Smooth muscle cell (in vitro differentiated cells): ENCODE measurements around the gene CELF2. TPM values are rescaled to one million over a fixed set of nuclear protein-coding genes. Genes with fewer than 3 reads are reported as not detected.
A peak's percentile ranks its signal among the peaks of the same experiment; 100 is the strongest.

ENCODE experiments used
- DNase-seq: peaks from one replicate; lab custom pipeline; 2025; ENCODE audit not compliant: unreplicated experiment; lab: John Stamatoyannopoulos, UW
- H2AFZ ChIP-seq: fragments of 200-600 bp; sonication (generic); 2 replicates; pipeline ENCODE4 v1.6.0; 2016; ENCODE audit warnings: antibody characterized with exemption, low read depth, mild to moderate bottlenecking
- H3F3A ChIP-seq: fragments of 200-600 bp; sonication (generic); 2 replicates; pipeline ENCODE4 v1.6.0; 2017; ENCODE audit warnings: antibody characterized with exemption, low read depth
- H3K27ac ChIP-seq: fragments of 200-600 bp; sonication (generic); 2 replicates; pipeline ENCODE4 v1.5.1; 2016; ENCODE audit warnings: low read depth, mild to moderate bottlenecking
- H3K27me3 ChIP-seq: fragments of 200-600 bp; sonication (generic); 2 replicates; pipeline ENCODE4 v1.6.1; 2016; ENCODE audit warnings: low read depth, mild to moderate bottlenecking
- H3K36me3 ChIP-seq: fragments of 200-600 bp; sonication (generic); 2 replicates; pipeline ENCODE4 v1.5.1; 2016; ENCODE audit warnings: low read depth
- H3K4me1 ChIP-seq: fragments of 200-600 bp; sonication (generic); 2 replicates; pipeline ENCODE4 v1.5.1; 2016; ENCODE audit warnings: low read depth
- H3K4me2 ChIP-seq: fragments of 200-600 bp; sonication (generic); 2 replicates; pipeline ENCODE4 v1.6.0; 2016; ENCODE audit warnings: mild to moderate bottlenecking
- H3K4me3 ChIP-seq: fragments of 200-600 bp; sonication (generic); 2 replicates; pipeline ENCODE4 v1.5.1; 2016; ENCODE audit warnings: mild to moderate bottlenecking
- H3K79me2 ChIP-seq: fragments of 200-600 bp; sonication (generic); 2 replicates; pipeline ENCODE4 v1.6.0; 2016; ENCODE audit warnings: low read depth, mild to moderate bottlenecking
- H3K9ac ChIP-seq: fragments of 200-600 bp; sonication (generic); 2 replicates; pipeline ENCODE4 v1.6.0; 2016; ENCODE audit warnings: low read depth
- H3K9me3 ChIP-seq: fragments of 200-600 bp; sonication (generic); replicated peaks from 2 replicates; pipeline ENCODE4 v1.5.1; 2016; ENCODE audit warnings: low read depth
- H4K20me1 ChIP-seq: fragments of 200-600 bp; sonication (generic); 2 replicates; pipeline ENCODE4 v1.6.0; 2016; ENCODE audit warnings: low read depth
- CTCF ChIP-seq: fragments of 200-600 bp; sonication (generic); IDR thresholded peaks from 2 replicates; pipeline ENCODE4 v1.5.1; 2017; ENCODE audit warnings: borderline replicate concordance, mild to moderate bottlenecking, antibody characterized with exemption; ENCODE audit not compliant: insufficient read depth, poor library complexity, severe bottlenecking
- WGBS: methylation state at CpG from one replicate; pipeline ENCODE4 v1.1.7; 2016; ENCODE audit warnings: low lambda C conversion rate; 5-methylcytosine and 5-hydroxymethylcytosine counted together
- polyA plus RNA-seq: library from polyadenylated mRNA; unstranded; fragments of >200 nt; fragmentation: Nextera tagmentation; extraction: Ambion mirVana; gene quantifications from 2 replicates; pipeline ENCODE4 v1.2.1, GENCODE V29; 2016
- total RNA-seq: library from RNA; depleted of rRNA; stranded (reverse); fragments of >200 nt; gene quantifications from 2 replicates; pipeline ENCODE4 v1.2.3, GENCODE V29; 2014

CELF2 gene
- total and polyA plus RNA-seq, 2 experiments from 2014 or later = 3.0 to 4.7 TPM

- Histone ChIP-seq H3K9ac (peak overlapping the region; percentile 27), H3K4me3 (no peak overlapping the region), H3K27ac (peak overlapping the region; percentile 21), H3K9me3 (no peaks in the 10 kb centered on the region), H3K4me1 (no peaks in the 10 kb centered on the region), H3K4me2 (no peak overlapping the region), H2AFZ (no peak overlapping the region), H3K27me3 (no peaks in the 10 kb centered on the region), H3F3A (no peaks in the 10 kb centered on the region), H3K36me3 (no peaks in the 10 kb centered on the region), H3K79me2 (no peaks in the 10 kb centered on the region), H4K20me1 (no peaks in the 10 kb centered on the region)
- 74% methylated on average over 12 of the region's 12 CpGs for WGBS
- DNase-seq = no peak
- no peak for TF ChIP-seq CTCF
These were observed 226.0 kb downstream of the CELF2 start for GRCh38 chr10:11243425-11244222.

DNA sequence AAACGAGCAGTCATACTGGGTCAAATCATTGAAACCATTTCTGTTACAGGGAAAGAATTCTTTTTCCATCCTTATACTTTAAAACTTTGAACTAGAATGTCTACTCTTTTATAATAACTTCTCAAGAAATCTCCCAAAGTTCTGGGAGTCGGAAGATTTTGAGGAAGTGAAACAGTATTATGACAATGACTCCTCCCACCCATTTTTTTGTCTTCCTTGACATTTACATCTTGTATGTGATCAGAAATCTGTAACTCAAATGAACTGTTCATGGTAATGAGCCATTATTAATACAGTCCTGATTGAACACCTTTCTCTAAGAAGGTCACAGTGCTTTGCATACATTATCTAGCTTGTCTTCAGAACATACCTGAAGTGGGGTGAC, 227.4 kb downstream of the CELF2 start:
- no peak overlapping the region for H2AFZ ChIP-seq
- H3K4me2 ChIP-seq = no peak overlapping the region
- peaks cover 9% of the 10 kb centered on the region for H3K4me1 ChIP-seq
- WGBS = 76% methylated on average over 2 of the region's 2 CpGs
- H3K36me3 ChIP-seq = no peaks in the 10 kb centered on the region
- H3K79me2 ChIP-seq = no peaks in the 10 kb centered on the region
- no peak overlapping the region for H3K4me3 ChIP-seq
- TF ChIP-seq CTCF = no peak
- H3K9me3 ChIP-seq = no peaks in the 10 kb centered on the region
- no peaks in the 10 kb centered on the region for H3F3A ChIP-seq
- no peaks in the 10 kb centered on the region for H3K27me3 ChIP-seq
- H4K20me1 ChIP-seq = no peaks in the 10 kb centered on the region
- no peak for DNase-seq
- no peak overlapping the region for H3K9ac ChIP-seq
- H3K27ac ChIP-seq = no peak overlapping the region

DNA sequence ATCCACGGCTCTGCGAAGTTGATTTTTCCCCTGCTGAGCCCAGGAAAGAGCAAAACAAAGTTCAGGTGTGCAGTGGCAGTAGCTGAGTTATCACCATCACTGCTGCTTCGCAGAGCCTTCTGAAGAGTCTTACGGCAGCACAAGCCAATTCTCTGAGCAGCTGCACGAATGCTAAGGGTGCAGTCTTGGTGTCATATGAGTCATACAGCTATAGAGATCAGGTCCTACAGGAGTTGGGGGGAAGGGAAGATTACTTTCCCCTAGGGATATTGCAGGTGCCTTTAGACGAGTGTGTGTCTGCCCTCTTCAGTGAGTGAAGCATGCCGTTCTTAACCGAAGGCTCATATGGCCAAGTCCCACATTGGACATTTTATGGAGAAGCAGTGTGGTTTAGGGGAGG, 227.8 kb downstream of the CELF2 start:
- Histone ChIP-seq H4K20me1 (no peaks in the 10 kb centered on the region), H3K9me3 (no peaks in the 10 kb centered on the region), H3K27ac (no peak overlapping the region), H2AFZ (no peak overlapping the region), H3F3A (no peaks in the 10 kb centered on the region), H3K79me2 (no peaks in the 10 kb centered on the region), H3K4me1 (peaks cover 9% of the 10 kb centered on the region), H3K36me3 (no peaks in the 10 kb centered on the region), H3K9ac (no peak overlapping the region), H3K27me3 (no peaks in the 10 kb centered on the region), H3K4me2 (no peak overlapping the region), H3K4me3 (no peak overlapping the region)
- 77% methylated on average over 8 of the region's 8 CpGs for WGBS
- no peak for DNase-seq
- no peak for TF ChIP-seq CTCF
